CD4-positive, alpha-beta T cell treated with Interleukin-10 for 1 hour (primary cell): ENCODE results near the gene IRF5.

ENCODE experiments used
- DNase-seq: peaks from one replicate; pipeline ENCODE4 v3.0.0-alpha.2; 2020

The IRF5 gene

DNA sequence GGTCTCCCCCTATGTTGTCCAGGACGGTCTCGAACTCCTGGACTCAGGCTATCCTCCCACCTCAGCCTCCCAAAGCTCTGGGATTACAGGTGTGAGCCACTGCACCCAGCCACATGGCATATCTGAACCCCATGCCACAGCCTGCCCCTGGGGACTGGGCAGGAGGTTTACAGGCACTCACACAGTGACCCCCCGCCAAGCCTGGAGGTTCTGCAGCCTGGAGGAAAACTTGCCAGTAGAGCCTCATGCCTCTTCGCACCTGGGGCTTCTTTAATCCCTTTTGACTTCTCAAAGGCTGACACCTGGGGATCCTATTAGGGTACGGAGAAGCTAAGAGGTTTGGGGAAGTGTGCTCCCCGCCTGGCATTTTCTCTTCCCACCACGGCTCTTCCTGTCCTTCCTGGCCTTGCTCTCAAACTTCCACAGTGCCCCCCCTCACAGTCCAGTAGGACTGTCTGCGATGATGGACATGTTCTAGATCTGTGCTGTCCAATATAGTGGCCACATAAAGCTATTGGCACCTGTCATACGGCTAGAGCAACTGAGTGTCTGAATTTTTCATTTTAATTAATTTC is 15.8 kb upstream of the IRF5 start:
- DNase-seq: no peak

DNA sequence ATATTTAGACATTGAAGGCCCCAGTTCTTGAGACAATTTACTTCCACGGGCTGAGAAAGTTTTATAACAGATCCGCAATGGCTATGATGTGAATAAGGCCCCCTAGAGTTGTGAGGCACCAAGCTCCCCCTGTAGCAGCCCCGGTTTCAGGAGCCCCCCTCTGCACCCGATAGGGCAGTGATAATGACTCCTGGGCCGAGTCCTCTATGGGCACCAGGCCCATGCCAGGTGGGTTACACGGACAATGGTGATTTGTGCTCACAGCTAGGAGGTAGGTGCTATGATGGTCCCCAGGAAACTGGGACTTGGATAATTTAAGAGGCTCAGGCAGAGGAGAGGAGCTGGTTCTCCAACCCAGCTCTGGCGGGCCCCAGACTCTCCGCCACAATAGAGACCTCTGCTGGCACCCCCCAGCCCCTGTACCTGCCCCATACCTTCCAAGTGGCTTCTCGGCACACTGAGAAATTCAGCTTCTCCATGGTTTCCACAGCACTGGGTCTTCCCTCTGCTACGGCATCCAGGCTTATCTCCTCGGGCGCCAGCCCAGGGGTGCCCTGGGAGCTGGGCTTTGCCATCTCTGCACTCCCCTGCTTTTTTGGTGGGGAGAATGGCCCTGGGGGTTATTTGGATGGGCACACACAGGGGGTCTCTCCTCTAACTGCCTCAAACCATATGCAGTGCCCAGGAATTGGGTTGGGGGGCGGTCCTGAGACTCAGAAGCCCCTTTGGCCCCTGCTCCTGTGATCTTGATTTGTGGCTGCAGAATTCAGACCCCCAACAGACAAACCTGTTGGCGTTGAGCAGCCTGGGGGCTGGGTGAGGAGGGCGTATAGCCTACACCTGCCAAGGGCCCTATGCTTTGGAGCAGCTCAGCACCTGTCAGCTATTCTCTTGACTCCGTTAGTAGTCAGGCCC is 15.0 kb upstream of the IRF5 start:
- no peak for DNase-seq

GRCh38 chr7:128923411-128923800 is 14.3 kb upstream of the IRF5 start:
- DNase-seq: no peak

DNA sequence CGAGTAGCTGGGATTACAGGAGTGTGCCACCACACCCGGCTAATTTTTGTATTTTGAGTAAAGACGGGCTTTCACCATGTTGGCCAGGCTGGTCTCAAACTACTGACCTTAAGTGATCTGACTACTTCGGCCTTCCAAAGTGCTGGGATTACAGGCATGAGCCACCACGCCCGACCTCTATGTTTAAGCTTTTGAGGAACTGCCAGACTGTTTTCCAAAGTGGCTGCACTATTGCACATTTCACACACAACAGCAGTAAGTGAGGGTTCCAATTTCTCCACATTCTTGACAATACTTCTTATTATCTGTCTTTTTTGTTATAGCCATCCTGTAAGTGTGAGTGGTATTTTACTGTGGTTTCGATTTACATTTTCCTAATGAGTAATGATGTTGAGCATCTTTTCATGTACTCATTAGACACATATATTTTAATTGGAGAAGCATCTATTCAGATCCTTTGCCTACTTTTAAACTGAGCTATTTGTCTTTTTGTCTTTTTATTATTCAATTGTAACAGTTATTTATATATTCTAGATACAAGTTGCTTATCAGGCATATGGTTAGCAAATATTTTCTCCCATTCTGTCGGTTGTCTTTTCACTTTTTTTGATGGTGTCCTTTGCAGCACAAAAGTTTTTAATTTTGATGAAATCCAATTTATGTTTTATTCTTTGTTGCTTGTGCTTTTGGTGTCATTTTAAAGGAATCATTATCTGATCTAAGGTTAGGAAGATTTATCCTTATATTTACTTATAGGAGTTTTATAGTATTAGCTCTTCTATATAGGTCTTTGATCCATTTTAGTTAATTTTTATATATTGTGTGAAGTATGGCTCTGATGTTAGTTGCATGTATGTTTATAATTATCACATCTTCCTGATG is 12.8 kb upstream of the IRF5 start:
- DNase-seq: no peak

- DNase-seq: no peak
Measured at GRCh38 chr7:128928159-128928813, 9.4 kb upstream of the IRF5 start.

DNA sequence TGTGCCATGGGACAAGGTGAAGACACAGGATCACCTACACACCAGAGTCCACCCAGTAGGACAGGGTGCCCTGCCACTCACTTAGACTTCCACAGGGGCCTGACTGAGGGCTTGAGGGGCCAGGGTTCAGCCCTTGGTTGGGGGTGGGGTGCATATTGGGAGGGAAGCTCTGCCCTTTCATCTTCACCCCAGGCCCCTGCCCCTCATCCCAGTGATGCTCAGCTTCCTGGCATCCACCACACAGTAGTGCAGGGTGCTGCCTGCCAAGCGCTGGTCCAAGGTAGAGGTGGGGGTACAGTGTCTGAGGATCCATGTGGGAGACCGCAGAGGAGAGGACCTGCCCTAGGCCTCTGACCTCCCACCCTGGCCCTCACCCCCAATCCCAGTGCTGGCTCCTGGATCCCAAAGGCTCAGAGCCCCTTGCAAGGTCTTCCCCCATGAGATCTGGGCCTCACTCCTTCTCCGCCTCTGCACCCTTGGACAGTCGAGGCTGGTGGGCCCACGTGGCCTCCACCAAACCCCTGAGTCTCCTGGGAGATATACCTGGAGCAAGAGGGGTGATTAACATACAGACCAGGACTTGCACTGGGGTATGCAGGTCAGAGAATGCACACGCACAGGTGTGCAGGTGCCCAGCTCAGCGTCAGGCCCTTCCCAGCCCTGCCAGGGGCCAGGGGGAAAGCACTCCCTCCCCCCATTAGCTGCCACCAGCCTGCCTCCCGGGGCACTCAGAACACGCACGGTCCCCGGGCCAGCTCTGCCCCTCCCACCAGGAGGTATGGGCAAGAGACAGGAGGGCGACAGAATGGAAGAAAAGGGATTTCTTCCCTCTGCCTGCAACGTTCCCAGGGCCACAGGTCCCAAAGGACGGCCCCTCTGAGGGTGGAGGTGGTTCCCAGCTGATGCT is 8.6 kb upstream of the IRF5 start:
- no peak for DNase-seq

DNA sequence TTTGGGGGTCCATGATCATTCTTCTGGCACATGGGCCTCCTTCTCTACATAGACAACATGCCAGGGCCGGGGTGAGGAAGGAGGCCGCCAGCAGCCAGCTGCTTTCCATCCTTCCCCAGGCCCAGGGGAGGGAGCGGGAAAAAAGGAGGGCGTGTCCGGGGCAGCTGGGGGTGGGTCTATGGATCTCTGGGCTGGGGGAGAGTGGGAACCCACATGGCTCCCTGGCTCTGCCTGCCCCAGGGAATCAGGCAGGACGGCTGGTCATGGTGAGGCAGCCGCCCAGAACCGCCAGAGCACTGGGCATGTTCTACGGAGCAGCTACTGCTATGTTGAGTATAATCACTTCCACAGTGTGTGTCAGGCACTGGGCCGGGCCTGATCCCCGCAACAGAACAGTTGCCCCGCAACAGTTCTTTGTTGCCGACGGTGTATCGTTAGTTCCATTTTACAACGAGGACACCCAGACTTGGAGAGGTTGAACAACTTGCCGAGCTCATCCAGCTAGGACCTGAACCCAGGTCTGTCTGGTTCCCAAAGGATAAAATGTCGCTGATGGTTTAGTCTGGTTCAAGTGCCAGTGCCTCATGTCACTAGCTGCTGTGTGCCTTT is 6.4 kb upstream of the IRF5 start:
- no peak for DNase-seq

DNA sequence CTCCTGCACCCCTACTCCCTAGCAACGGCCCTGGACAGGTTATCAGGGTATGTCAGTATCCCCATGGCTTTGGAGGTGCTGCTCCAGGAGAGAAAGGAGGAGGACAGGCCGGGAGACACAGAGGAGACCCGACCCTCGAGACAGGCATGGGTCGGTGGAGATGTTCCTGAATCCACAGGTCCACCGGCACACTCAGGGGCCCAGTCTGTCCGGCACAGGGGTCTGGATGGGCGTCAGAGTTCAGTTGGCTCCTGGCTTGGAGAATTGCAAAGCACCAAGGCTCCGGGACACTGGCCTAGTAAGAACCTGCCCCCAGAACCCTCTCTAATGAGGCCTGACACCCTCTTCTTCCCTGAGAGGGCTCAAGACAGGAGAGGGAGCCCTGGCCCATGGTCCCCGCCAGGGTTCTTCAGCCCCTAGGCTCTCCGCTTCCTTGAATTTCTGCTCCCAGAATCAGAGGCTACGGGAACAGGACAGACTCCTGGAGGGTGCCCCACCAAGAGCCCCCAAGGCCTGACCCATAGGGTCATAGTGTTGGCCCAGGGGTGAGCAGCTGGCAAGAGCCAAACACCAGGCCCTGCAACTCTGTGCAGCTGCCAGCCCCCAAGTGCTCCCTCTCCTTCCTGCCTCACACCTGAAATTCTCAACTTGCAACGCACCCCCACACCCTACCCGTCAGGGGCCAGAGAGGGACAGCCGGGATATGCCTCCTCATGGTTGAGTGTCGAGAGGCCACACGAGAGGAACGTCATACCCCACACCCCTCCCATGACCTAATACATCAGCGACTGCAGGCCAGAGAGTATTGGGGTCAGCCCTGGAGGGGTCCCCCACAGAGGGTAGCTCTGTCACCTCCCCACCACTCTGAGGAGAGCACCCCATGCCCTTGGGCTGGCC is 5.5 kb upstream of the IRF5 start:
- no peak for DNase-seq

- DNase-seq: no peak
Measured at GRCh38 chr7:128932862-128933179, 4.9 kb upstream of the IRF5 start.

GRCh38 chr7:128933180-128933891 is 4.4 kb upstream of the IRF5 start:
- peak; percentile 65 for DNase-seq

DNA sequence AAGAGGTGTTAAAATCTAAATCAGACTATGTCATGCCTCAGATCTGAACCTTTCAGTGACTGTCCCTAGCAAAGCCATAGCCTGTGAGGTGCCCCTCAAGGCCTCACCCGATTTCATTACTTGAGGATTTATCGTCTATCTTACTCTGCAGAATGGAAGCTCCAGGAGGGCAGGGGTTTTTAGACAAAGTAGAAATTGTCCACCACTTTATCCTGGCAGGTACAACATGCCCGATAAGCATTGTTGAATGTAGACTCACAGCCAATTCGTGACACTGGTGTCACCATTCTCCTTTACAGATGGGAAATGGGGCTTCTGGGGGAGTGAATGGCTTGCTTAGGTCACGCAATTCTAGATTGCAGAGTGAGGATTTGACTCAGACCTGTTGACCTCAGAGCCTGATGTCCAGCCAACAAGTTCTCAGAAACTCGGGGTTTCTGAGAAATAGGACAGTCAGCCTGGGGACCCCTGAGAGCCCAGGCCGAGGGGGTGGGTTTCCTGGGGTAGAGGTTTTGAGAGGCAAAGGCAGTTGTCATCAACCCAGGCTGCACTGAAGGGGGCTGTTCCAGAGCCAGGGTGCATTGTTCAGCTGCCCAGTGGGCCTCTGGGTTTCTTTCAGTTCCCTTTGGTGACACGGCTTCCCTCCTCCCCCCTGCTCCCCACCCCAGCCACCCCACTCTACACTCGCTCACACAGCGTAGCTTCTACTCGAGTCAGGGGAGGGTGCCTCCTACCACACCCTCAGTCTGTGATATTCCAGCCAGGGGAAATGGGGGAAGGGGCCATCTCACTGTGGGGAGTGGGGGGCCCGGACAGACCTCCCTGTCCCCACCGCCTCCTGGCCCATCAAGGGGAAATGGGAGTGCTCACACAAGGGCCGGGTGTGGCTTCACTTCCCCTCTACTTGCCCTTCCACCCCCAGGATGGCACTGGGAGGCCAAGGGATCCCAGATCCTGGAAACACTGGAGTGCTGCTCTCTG is 3.1 kb upstream of the IRF5 start:
- no peak for DNase-seq

- no peak for DNase-seq
Measured at GRCh38 chr7:128935342-128935730, 2.4 kb upstream of the IRF5 start.

DNA sequence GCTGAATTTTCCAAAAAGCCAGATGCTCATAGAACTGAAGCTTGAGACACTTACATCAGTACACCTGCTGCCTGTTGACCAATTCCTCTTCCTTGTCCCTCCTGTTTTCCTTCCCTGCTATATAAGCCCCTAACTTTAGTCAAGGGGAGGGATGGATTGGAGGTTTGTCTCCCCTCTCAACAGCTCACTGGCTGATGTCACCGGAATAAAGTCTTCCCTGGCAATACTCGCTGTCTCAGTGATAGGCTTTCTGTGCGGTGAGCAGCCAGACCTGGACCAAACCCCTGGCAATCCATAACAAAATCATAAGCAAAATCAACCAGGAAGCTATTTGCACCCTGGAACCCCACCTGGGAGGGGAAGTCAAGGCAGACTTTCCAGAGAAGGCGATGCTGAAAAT is 929 bp upstream of the IRF5 start:
- no peak for DNase-seq

DNA sequence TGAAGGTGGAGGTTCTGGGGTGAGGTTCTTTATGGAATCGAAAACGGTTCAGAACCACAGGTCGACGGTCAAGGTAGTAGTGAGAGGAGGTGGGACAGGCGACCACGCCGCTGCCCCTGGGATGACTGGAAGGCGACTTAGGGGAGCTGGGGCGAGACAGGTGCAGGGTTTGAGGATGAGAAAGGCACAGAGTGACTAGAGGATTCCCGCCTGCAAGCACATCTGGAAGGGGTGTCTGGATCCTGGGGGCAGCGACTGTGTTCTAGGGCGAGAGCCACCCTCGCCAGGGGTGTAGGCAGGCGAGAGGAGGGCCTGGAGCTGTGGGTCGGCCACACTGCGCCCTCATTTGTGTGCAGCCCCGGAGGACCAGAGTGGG is 468 bp upstream of the IRF5 start:
- DNase-seq: no peak

GRCh38 chr7:128938544-128939074 is 882 bp downstream of the IRF5 start:
- no peak for DNase-seq

GRCh38 chr7:128939075-128939860 is 1.5 kb downstream of the IRF5 start:
- DNase-seq: peak; percentile 31

- DNase-seq: no peak
Measured at GRCh38 chr7:128939861-128940410, 2.2 kb downstream of the IRF5 start.
